ENCODE data around the gene EHMT1. TPM values are rescaled to one million over a fixed set of nuclear protein-coding genes. Genes with fewer than 3 reads are reported as not detected.

EHMT1 gene
- total and polyA plus RNA-seq, 10 of the 15 experiments (the other 5 are each of a cell fraction or from before 2014, with no cell fraction given), result 2.9 to 100 (median 48.1) TPM

DNA sequence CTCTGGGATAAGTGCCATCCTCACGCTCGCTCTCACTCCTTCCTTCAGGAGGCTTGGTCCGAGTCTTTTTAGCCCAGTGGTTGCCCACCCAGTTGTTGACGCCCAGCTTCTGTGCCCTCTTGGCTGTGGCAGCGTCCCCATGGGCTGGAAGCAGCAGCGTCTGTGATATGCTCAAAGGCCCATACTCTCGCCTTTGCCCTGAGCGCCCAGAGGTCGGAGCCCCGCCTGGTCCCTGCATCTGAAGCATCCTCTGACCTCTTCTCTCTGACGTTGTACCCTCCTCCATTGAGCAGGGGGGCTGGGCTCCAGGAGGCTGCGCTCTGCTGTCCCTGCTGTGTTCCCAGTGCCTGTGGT lies 180.8 kb downstream of the EHMT1 start:
- no peak for TF ChIP-seq POLR2AphosphoS5 (IDR thresholded peaks at IDR 0.05; ENCODE audit: low read length)
- TF ChIP-seq, protein P1, sequence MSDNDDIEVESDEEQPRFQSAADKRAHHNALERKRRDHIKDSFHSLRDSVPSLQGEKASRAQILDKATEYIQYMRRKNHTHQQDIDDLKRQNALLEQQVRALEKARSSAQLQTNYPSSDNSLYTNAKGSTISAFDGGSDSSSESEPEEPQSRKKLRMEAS (IDR thresholded peaks at IDR 0.05; ENCODE audit: low read depth, low read length), result no peak
- TF ChIP-seq, protein P2, sequence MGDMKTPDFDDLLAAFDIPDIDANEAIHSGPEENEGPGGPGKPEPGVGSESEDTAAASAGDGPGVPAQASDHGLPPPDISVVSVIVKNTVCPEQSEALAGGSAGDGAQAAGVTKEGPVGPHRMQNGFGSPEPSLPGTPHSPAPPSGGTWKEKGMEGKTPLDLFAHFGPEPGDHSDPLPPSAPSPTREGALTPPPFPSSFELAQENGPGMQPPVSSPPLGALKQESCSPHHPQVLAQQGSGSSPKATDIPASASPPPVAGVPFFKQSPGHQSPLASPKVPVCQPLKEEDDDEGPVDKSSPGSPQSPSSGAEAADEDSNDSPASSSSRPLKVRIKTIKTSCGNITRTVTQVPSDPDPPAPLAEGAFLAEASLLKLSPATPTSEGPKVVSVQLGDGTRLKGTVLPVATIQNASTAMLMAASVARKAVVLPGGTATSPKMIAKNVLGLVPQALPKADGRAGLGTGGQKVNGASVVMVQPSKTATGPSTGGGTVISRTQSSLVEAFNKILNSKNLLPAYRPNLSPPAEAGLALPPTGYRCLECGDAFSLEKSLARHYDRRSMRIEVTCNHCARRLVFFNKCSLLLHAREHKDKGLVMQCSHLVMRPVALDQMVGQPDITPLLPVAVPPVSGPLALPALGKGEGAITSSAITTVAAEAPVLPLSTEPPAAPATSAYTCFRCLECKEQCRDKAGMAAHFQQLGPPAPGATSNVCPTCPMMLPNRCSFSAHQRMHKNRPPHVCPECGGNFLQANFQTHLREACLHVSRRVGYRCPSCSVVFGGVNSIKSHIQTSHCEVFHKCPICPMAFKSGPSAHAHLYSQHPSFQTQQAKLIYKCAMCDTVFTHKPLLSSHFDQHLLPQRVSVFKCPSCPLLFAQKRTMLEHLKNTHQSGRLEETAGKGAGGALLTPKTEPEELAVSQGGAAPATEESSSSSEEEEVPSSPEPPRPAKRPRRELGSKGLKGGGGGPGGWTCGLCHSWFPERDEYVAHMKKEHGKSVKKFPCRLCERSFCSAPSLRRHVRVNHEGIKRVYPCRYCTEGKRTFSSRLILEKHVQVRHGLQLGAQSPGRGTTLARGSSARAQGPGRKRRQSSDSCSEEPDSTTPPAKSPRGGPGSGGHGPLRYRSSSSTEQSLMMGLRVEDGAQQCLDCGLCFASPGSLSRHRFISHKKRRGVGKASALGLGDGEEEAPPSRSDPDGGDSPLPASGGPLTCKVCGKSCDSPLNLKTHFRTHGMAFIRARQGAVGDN (IDR thresholded peaks at IDR 0.05), result no peak
- no peak for TF ChIP-seq BCL11A (IDR thresholded peaks at IDR 0.05; ENCODE audit: low read depth, low read length)
- TF ChIP-seq ZNF217 (IDR thresholded peaks at IDR 0.05), result no peak
- TF ChIP-seq, protein P3, sequence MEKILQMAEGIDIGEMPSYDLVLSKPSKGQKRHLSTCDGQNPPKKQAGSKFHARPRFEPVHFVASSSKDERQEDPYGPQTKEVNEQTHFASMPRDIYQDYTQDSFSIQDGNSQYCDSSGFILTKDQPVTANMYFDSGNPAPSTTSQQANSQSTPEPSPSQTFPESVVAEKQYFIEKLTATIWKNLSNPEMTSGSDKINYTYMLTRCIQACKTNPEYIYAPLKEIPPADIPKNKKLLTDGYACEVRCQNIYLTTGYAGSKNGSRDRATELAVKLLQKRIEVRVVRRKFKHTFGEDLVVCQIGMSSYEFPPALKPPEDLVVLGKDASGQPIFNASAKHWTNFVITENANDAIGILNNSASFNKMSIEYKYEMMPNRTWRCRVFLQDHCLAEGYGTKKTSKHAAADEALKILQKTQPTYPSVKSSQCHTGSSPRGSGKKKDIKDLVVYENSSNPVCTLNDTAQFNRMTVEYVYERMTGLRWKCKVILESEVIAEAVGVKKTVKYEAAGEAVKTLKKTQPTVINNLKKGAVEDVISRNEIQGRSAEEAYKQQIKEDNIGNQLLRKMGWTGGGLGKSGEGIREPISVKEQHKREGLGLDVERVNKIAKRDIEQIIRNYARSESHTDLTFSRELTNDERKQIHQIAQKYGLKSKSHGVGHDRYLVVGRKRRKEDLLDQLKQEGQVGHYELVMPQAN (conservative IDR thresholded peaks at IDR 0.05), result no peak
- TF ChIP-seq SREBF2 (IDR thresholded peaks at IDR 0.05; ENCODE audit: low read length), result no peak
- TF ChIP-seq HDGF (IDR thresholded peaks at IDR 0.05), result no peak
- no peak for TF ChIP-seq RCOR1 (conservative IDR thresholded peaks at IDR 0.05; ENCODE audit: low read depth, low read length)
- TF ChIP-seq SMAD5 (IDR thresholded peaks at IDR 0.05; ENCODE audit: low read depth), result no peak
- TF ChIP-seq ASH2L (IDR thresholded peaks at IDR 0.05; ENCODE audit: borderline replicate concordance, low read depth), result no peak
- no peak for TF ChIP-seq NFXL1 (IDR thresholded peaks at IDR 0.05; ENCODE audit: borderline replicate concordance)
- no peak for TF ChIP-seq CREM (IDR thresholded peaks at IDR 0.05; ENCODE audit: low read depth)
- RAD21 ChIA-PET (ENCODE audit: unreplicated experiment), result no interaction called here
- DNase-seq (ENCODE audit: low read depth, low spot score) (no peak), ATAC-seq (no peak), FAIRE-seq (no peak)
- in situ Hi-C loops (cut with MboI), result no loop called here
- Histone ChIP-seq H3K4me2 (ENCODE audit: control insufficient read depth, insufficient read depth) (no peak overlapping the region), H2AFZ (ENCODE audit: control insufficient read depth, low read depth, low read length) (no peak overlapping the region), H3K9ac (ENCODE audit: control insufficient read depth, insufficient read depth, low read length) (no peak overlapping the region), H3K9me3 (replicated peaks; ENCODE audit: control insufficient read depth, insufficient read depth, low read length) (no peaks in the 10 kb centered on the region), H3K36me3 (ENCODE audit: control insufficient read depth in 2 of 2, insufficient read depth in 2 of 2, low read length in 1 of 2) (peaks cover 31 to 33% of the 10 kb centered on the region in 2 experiments), H3K27ac (ENCODE audit: control insufficient read depth, insufficient read depth) (no peak overlapping the region), H3K27me3 (replicated peaks in 1 of 2; ENCODE audit: control insufficient read depth in 2 of 2, insufficient read depth in 2 of 2, low read length in 1 of 2) (no peaks in the 10 kb centered on the region), H3K79me2 (ENCODE audit: control insufficient read depth, insufficient read depth, low read length) (no peaks in the 10 kb centered on the region), H3K4me3 (no peak overlapping the region), H3K4me1 (ENCODE audit: control insufficient read depth, insufficient read depth, low read length) (no peaks in the 10 kb centered on the region), H4K20me1 (ENCODE audit: control insufficient read depth, insufficient read depth) (no peaks in the 10 kb centered on the region)
- BruUV-seq (replicated peaks), result no TSS peak
- POLR2A ChIA-PET, result no interaction called here
- CTCF ChIA-PET, result no interaction called here
- intact Hi-C loops (cut with micrococcal nuclease; ENCODE audit: unreplicated experiment), result no loop called here
- WGBS (ENCODE audit: insufficient coverage, insufficient replicate concordance, low lambda C conversion rate, missing lambda C conversion rate), result 95% methylated on average over 12 of the region's 12 CpGs
- SMC1A ChIA-PET (ENCODE audit: uncharacterized antibody, unreplicated experiment), result no interaction called here

All from GM12878 (cell line).